ENCODE measurements around the gene CADPS2. TPM values are rescaled to one million over a fixed set of nuclear protein-coding genes. Genes with fewer than 3 reads are reported as not detected.

The CADPS2 gene
- total and polyA plus RNA-seq, 2 donors (not counting 3 experiments of a cell fraction or from before 2014, with no cell fraction given), result 9.5 to 22.6 TPM

DNA sequence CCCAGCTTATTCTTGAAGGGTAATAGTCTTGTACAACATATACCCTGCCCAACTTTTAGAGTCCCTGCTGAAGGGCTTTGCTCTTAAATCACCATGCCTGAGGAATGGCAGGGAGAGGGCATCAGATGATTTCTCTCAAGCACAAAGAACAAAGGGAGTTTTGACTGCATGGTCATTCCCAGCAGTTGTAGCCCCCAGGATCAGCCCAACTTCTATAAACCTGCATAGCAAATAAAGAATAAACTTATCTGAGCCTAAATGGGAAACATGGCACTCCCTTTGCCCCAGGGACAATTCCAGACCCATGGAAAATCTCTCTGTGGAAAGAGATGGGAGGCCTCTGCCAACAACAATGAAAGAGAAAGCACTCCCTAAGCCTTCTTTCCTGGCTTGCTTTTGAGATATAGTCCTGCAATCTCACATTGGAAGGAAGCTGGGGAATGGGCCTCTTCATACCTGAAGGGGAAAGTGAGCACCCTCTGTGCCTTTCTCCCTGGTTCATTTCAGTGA, 18.7 kb downstream of the CADPS2 start:
- Histone ChIP-seq H2AFZ (ENCODE audit: low read depth, low read length) (no peak overlapping the region), H3K9ac (replicated peaks; ENCODE audit: extremely low read depth, insufficient read depth, low read length) (no peak overlapping the region), H4K20me1 (replicated peaks; ENCODE audit: control insufficient read depth, extremely low read depth, insufficient read depth, low read length) (no peaks in the 10 kb centered on the region), H3K9me1 (replicated peaks; ENCODE audit: control insufficient read depth, extremely low read depth, insufficient read depth, low read length) (no peaks in the 10 kb centered on the region), H3K79me2 (ENCODE audit: control insufficient read depth, insufficient read depth, low read length) (no peaks in the 10 kb centered on the region), H3K36me3 (ENCODE audit: control insufficient read depth in 2 of 2, extremely low read depth in 1 of 2, insufficient read depth in 2 of 2, low read length in 2 of 2) (peaks cover 0 to 2% of the 10 kb centered on the region in 2 experiments), H3K9me3 (replicated peaks; ENCODE audit: control insufficient read depth, insufficient read depth, low read length) (no peaks in the 10 kb centered on the region), H3K4me3 (replicated peaks in 1 of 3; ENCODE audit: insufficient read depth in 1 of 3, low read depth in 1 of 3, low read length in 3 of 3) (no peak overlapping the region), H3K4me2 (ENCODE audit: insufficient read depth, low read length) (no peak overlapping the region), H3K27ac (ENCODE audit: insufficient read depth, low read depth, low read length) (no peak overlapping the region), H3K27me3 (ENCODE audit: control insufficient read depth in 2 of 2, insufficient read depth in 2 of 2, low read length in 2 of 2) (no peaks in the 10 kb centered on the region), H3K4me1 (ENCODE audit: control insufficient read depth, extremely low read depth, insufficient read depth, low read length) (no peaks in the 10 kb centered on the region)
- FAIRE-seq (no peak), DNase-seq (ENCODE audit: low read depth, low spot score) (no peak)
- intact Hi-C loops (cut with micrococcal nuclease), result no loop called here
- ChIA-PET POLR2A (no interaction called here), CTCF (interaction anchor here (0.8 to 1.3 kb wide), 2 partner anchors 12 to 17 kb away, joined by 3 to 4 read pairs; no protein-coding TSS in a partner anchor)
- no peak for TF ChIP-seq FOS (IDR thresholded peaks at IDR 0.05; ENCODE audit: borderline replicate concordance, insufficient read depth, low read length)
- no peak for TF ChIP-seq GATA2 (IDR thresholded peaks at IDR 0.05; ENCODE audit: insufficient read depth, insufficient read length, low read depth, low read length)
- no peak for TF ChIP-seq POLR2AphosphoS5 (IDR thresholded peaks at IDR 0.05; ENCODE audit: insufficient read depth, low read depth, low read length)
- no peak for TF ChIP-seq JUN (IDR thresholded peaks at IDR 0.05; ENCODE audit: borderline replicate concordance, insufficient read depth, insufficient read length, low read depth)
- no peak for TF ChIP-seq POLR2A (IDR thresholded peaks at IDR 0.05; ENCODE audit: low read depth, low read length)
- no peak for TF ChIP-seq EZH2 (IDR thresholded peaks at IDR 0.05; ENCODE audit: borderline replicate concordance, low read depth, low read length, severe bottlenecking)
- TF ChIP-seq, protein P1, sequence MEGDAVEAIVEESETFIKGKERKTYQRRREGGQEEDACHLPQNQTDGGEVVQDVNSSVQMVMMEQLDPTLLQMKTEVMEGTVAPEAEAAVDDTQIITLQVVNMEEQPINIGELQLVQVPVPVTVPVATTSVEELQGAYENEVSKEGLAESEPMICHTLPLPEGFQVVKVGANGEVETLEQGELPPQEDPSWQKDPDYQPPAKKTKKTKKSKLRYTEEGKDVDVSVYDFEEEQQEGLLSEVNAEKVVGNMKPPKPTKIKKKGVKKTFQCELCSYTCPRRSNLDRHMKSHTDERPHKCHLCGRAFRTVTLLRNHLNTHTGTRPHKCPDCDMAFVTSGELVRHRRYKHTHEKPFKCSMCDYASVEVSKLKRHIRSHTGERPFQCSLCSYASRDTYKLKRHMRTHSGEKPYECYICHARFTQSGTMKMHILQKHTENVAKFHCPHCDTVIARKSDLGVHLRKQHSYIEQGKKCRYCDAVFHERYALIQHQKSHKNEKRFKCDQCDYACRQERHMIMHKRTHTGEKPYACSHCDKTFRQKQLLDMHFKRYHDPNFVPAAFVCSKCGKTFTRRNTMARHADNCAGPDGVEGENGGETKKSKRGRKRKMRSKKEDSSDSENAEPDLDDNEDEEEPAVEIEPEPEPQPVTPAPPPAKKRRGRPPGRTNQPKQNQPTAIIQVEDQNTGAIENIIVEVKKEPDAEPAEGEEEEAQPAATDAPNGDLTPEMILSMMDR (IDR thresholded peaks at IDR 0.05; ENCODE audit: extremely low read depth in 1 of 2, insufficient read depth in 1 of 2, low read depth in 1 of 2, low read length in 2 of 2), result no peak
- no peak for TF ChIP-seq MYC (IDR thresholded peaks at IDR 0.05; ENCODE audit: low read depth, low read length)
- TF ChIP-seq, protein P2, sequence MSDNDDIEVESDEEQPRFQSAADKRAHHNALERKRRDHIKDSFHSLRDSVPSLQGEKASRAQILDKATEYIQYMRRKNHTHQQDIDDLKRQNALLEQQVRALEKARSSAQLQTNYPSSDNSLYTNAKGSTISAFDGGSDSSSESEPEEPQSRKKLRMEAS (IDR thresholded peaks at IDR 0.05; ENCODE audit: insufficient read depth, insufficient read length), result no peak
- dilution Hi-C loops (cut with MboI; ENCODE audit: extremely low pct_ligation_motif_present, low sequenced_read_pairs), result no loop called here
- BruUV-seq (replicated peaks), result no TSS peak
